ENCODE data around the gene FYCO1. TPM values are rescaled to one million over a fixed set of nuclear protein-coding genes. Genes with fewer than 3 reads are reported as not detected.

FYCO1 gene
- total RNA-seq, 1 donor: 57.8 TPM

DNA sequence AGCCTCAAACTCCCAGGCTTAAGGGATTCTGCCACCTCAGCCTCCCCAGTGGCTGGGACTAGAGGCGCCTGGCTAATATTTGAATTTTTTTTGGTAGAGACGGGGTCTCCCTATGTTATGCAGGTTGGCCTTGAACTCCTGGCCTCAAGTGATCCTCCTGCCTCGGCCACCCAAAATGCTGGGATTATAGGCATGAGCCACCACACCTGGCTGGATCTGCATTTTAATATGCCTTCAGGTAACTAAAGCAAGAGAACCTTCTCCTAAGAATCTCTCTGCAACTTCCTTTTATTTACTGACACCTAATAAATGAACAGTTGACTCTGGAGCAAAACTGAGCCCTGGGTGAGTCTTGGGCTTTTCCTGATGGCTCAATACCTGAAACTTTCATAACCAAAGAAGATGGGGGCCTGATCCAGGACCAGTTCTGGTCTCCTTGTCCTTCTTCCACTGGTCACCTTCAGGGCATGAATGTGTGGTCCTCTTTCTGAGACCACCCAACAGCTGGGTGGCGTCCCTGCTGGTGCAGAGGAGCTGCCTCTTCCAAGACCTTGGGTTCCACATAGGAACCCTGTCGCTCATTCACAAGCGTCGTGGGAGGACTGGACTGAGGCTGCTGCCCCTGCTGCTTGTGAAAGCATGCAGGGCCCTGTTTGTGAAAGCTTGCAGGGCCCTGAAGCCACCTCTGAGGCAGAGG lies 81.1 kb downstream of the FYCO1 start:
- TF ChIP-seq, protein P1, sequence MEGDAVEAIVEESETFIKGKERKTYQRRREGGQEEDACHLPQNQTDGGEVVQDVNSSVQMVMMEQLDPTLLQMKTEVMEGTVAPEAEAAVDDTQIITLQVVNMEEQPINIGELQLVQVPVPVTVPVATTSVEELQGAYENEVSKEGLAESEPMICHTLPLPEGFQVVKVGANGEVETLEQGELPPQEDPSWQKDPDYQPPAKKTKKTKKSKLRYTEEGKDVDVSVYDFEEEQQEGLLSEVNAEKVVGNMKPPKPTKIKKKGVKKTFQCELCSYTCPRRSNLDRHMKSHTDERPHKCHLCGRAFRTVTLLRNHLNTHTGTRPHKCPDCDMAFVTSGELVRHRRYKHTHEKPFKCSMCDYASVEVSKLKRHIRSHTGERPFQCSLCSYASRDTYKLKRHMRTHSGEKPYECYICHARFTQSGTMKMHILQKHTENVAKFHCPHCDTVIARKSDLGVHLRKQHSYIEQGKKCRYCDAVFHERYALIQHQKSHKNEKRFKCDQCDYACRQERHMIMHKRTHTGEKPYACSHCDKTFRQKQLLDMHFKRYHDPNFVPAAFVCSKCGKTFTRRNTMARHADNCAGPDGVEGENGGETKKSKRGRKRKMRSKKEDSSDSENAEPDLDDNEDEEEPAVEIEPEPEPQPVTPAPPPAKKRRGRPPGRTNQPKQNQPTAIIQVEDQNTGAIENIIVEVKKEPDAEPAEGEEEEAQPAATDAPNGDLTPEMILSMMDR (IDR thresholded peaks at IDR 0.05; ENCODE audit: insufficient read depth, low read length): no peak
- no peak overlapping the region for H3K4me3 ChIP-seq (ENCODE audit: low read depth, low read length)
- no peak for DNase-seq (ENCODE audit: low read depth)

DNA sequence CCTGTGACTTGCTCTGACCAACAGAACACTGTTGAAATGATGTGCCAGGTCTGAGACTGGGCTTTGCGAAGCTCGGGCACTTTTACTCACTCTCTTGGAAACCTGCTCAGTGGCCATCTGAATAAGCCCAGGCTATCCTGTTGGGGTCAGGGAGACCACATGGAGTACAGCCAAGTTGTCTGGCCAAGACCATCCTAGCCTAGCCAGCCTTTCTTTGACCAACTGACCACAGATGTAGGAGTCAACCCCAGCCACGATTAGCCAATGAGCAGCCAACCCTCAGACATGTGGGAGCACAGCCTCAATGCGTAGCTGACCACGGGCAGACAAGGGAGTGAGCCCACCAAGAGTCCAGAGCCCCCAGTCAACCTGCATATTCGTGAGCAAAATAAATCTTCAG lies 83.2 kb downstream of the FYCO1 start:
- no peak for DNase-seq (ENCODE audit: low read depth)

DNA sequence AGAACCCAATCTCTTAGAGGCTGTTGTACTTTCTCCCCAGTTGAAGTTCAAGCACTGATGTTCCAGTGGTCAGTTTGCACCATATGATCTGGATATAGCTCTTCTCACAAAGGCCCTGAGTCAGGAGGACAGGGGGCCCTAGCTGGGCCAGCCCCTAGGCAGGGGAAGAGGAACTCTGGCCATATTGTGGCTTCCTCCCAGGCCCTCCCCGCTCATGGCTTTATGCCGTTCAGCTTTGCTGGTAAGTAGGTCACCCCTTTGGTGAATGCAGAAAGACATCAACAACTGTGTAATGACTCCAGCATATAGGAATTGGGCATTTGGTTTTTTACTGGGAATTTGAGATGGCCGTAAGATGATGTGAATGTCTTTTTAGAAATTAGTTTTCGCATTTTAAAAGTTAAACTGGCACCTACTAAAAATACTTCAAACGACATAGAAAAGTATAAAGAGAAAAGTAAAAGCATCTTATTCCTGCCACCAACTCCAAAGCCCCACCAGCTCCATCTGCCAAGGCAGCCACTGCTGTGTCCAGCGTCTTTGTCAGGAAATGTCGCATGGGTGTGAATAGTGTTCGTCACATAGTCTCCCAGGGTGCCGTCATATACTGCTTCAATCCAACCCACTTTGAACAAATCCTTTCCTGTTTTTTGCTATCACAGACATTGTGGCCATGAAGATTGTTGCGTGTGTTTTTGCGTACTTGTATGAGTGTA lies 84.0 kb downstream of the FYCO1 start:
- no peak overlapping the region for H3K4me3 ChIP-seq (ENCODE audit: low read depth, low read length)
- no peak for DNase-seq (ENCODE audit: low read depth)
- TF ChIP-seq, protein P1 (IDR thresholded peaks at IDR 0.05; ENCODE audit: insufficient read depth, low read length): no peak

More for the DNA sequence above, 83.2 kb downstream of the FYCO1 start:
- no peak overlapping the region for H3K4me3 ChIP-seq (ENCODE audit: low read depth, low read length)
- TF ChIP-seq, protein P1 (IDR thresholded peaks at IDR 0.05; ENCODE audit: insufficient read depth, low read length): no peak

DNA sequence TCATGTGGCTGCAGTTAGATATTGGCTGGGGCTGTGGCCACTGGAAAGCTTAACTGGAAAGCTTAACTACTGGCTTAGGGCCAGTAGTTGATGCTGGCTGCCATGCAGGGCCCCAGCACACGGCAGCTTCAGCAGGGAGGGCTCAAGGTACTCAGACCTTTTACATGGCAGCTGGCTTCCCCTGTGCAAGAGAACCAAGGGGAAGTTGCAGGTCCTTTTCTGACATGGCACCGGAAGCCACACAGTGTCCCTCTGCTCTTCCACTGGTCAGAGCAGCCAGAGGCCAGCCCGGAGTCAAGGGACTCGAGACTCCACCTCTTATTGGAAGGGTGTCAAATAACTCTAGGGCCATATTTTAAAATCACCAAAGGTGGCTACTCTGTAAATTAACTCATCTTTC lies 84.7 kb downstream of the FYCO1 start:
- DNase-seq (ENCODE audit: low read depth): no peak
- H3K4me3 ChIP-seq (ENCODE audit: low read depth, low read length): no peak overlapping the region
- TF ChIP-seq, protein P1 (IDR thresholded peaks at IDR 0.05; ENCODE audit: insufficient read depth, low read length): no peak

DNA sequence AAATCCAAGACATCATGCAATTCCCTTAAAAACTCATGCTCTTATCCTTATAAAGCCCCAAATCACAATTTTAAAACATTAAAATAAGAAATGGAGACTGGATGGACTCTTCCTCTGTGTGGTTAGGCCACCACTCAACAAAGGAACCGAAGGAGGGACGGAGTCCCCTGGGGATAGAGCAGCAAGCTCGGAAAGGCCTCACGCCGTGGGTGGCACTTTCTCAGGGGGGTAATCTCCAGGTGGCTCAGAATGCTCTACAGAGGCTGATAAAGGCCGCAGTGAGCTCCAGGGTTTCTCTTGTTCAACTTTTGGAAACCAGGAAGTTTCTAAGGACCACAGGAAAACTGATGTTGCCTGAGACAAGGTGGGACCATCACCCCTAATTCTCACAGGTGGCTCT lies 86.1 kb downstream of the FYCO1 start:
- TF ChIP-seq, protein P1 (IDR thresholded peaks at IDR 0.05; ENCODE audit: insufficient read depth, low read length): no peak
- H3K4me3 ChIP-seq (ENCODE audit: low read depth, low read length): no peak overlapping the region
- DNase-seq (ENCODE audit: low read depth): no peak

DNA sequence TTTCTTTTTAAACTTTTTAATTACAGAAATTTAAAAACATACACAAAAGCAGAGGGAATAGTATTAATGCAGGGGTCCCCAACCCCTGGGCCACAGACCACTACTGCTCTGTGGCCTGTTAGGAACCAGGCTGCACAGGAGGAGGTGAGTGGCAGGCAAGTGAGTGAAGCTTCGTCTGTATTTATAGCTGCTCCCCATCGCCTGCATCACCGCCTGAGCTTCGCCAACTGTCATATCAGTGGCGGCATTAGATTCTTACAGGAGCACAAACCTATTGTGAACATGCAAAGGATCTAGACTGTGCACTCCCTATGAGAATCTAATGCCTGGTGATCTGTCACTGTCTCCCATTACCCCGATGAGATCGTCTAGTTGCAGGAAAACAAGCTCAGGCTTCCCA lies 86.9 kb downstream of the FYCO1 start:
- DNase-seq (ENCODE audit: low read depth): no peak
- TF ChIP-seq, protein P1 (IDR thresholded peaks at IDR 0.05; ENCODE audit: insufficient read depth, low read length): no peak
- H3K4me3 ChIP-seq (ENCODE audit: low read depth, low read length): no peak overlapping the region
